DMS 273 (cell line): ENCODE measurements around the gene HNRNPL.
A peak's percentile ranks its signal among the peaks of the same experiment; 100 is the strongest.
"Not testable (repeated sequence)": the region's sequence is repeated elsewhere in the genome, so short reads cannot be mapped to it uniquely, and the experiment has no call there.

Source experiments
- DNase-seq: peaks from one replicate; lab custom pipeline; 2025; ENCODE audit not compliant: unreplicated experiment; lab: John Stamatoyannopoulos, UW

HNRNPL gene

GRCh38 chr19:38869836-38870607, 20.2 kb upstream of the HNRNPL start:
- DNase-seq = no peak

- DNase-seq = no peak
Measured at GRCh38 chr19:38869160-38869835, 19.5 kb upstream of the HNRNPL start.

- no peak for DNase-seq
Measured at GRCh38 chr19:38868551-38868950, 18.8 kb upstream of the HNRNPL start.

- no peak for DNase-seq
Measured at GRCh38 chr19:38867171-38867780, 17.5 kb upstream of the HNRNPL start.

- DNase-seq = peak; percentile 77
Measured at GRCh38 chr19:38862321-38863059, 12.7 kb upstream of the HNRNPL start.

- DNase-seq = no peak
Measured at GRCh38 chr19:38861368-38861767, 11.6 kb upstream of the HNRNPL start.

GRCh38 chr19:38859631-38860204, 9.9 kb upstream of the HNRNPL start:
- not testable (repeated sequence) for DNase-seq

- no peak for DNase-seq
Measured at GRCh38 chr19:38856813-38857212, 7.0 kb upstream of the HNRNPL start.

- DNase-seq = not testable (repeated sequence)
Measured at GRCh38 chr19:38855751-38856150, 6.0 kb upstream of the HNRNPL start.

- DNase-seq = not testable (repeated sequence)
Measured at GRCh38 chr19:38854961-38855360, 5.2 kb upstream of the HNRNPL start.

GRCh38 chr19:38853214-38853613, 3.4 kb upstream of the HNRNPL start:
- no peak for DNase-seq

- peak; percentile 82 for DNase-seq
Measured at GRCh38 chr19:38852231-38853044, 2.7 kb upstream of the HNRNPL start.

- peak; percentile 98 for DNase-seq
Measured at GRCh38 chr19:38851622-38852230, 1.9 kb upstream of the HNRNPL start.

- DNase-seq = peak; percentile 74
Measured at GRCh38 chr19:38850976-38851621, 1.3 kb upstream of the HNRNPL start.

GRCh38 chr19:38850436-38850975, 720 bp upstream of the HNRNPL start:
- peak; percentile 85 for DNase-seq

GRCh38 chr19:38849147-38849859, 483 bp downstream of the HNRNPL start:
- peak; percentile 99 for DNase-seq

GRCh38 chr19:38848299-38849146, 1.3 kb downstream of the HNRNPL start:
- peak; percentile 47 for DNase-seq
